ENCODE measurements around the gene MEGF11. TPM values are rescaled to one million over a fixed set of nuclear protein-coding genes. Genes with fewer than 3 reads are reported as not detected.

MEGF11 gene
- total RNA-seq, 1 experiment from 2014 or later: not detected

DNA sequence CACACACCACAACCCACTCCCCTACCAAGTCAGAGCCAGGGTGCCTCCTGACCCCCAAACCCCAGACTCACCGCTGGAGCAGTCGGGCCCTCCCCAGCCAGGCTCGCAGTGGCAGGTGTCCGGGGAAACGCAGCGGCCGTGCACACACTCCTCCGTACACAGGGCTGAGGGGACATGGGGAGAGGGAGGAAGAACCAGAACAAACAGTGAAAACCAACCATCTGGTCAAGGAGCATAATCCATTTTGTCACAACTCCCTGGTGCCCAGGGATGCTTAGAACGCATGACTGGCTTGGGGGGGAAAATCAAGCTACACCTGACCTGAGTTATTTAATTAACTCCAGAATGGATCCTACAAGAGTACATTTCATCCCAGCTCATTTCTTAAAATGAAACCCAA is 159.2 kb downstream of the MEGF11 start:
- no peak for DNase-seq (ENCODE audit: low read depth)

DNA sequence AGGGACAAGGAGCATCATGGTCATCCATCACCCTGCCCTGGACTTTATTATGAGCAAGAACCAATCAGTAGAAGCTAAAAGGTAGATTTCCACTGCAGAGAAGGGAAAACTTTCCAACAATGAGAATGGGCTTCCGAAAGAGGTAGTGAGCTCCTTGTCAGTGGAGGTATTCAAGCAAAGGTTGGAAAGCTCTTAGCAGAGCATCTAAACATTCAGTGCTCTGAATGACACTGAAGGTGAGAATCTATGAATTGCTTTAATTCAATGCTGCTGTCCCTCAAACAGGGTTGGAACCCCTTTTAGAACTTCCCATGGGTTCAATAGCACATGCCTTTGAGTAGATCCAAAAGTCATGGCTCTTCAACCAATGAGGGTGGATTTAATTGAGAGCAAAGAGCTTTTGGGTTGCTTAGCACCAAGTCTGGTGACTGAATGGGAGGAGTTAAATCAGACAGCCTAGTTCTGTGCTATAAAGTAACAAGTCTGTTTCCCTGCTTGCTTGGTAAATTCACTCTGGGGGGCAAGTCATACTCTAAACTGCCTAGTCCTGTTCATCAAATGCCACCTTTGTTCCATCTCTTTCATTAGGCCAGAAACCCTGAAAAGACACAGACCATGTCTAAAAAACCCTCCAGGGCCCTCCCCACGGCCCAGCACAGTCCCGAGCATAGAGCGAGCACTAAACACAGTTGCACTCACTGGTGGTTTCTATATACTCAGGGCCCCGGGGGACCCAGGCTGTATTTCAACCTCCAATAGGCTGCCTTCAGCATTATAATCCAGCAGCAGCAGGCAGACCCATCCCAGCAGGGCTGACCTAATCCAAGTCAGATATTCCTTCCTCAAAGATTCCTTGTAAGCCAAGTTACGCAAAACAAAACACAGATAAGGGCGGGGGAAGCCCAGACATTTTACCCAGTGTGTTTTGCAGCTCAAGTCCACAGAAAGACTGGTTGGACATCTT is 161.2 kb downstream of the MEGF11 start:
- DNase-seq (ENCODE audit: low read depth): no peak

DNA sequence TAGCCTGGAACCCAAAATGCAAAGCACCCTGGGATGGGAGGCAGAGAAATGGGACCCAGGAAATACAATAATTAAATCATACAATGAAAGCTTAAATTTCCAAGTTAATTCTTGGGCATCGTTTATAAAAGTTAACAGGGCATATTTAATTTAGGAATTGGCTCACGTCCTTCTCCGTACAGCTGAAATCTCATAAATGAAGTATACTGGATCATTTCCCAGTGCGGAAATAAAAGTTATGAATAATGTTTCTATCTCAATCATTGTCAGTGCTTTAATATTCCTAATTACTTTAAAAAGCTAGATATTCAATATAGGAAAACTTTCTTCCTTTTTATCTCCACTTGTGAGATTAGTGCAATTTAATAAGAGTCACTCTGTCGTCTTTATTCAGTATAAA is 164.0 kb downstream of the MEGF11 start:
- no peak for DNase-seq (ENCODE audit: low read depth)

DNA sequence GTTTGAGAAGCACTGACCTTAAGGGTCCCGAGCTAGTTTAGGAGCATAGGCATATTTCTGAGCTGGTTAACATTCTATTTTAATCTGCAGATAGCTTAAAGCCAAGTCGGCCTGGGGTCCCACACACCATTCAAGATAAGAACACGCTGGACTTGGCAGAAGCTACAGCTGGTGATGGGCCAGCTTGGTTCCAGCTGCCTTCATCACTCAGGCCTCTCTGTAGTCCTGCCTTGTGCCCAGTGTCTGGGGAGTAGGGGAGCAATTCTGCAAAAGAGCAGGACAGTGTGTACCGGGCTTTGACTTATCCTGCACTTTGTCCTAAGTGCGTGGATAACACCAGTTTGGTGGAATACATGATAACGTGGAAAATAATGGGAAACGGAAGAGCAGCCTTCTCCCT is 164.5 kb downstream of the MEGF11 start:
- no peak for DNase-seq (ENCODE audit: low read depth)

DNA sequence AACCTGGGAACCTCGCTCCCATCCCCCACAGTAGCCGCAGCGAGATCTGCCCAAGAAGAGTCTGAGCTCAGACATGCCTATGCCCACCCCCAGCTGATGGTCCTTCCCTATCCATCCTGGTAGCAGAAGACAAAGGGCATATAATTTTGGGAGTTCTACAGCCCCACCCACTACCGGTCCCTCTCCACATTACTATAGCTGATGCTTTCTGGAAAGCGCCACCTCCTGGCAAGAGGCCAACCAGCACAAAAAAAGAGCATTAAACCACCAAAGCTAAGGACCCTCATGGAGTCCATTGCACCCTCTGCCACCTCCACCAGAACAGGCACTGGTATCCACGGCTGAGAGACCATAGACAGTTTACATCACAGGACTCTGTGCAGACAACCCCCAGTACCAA is 168.4 kb downstream of the MEGF11 start:
- no peak for DNase-seq (ENCODE audit: low read depth)

DNA sequence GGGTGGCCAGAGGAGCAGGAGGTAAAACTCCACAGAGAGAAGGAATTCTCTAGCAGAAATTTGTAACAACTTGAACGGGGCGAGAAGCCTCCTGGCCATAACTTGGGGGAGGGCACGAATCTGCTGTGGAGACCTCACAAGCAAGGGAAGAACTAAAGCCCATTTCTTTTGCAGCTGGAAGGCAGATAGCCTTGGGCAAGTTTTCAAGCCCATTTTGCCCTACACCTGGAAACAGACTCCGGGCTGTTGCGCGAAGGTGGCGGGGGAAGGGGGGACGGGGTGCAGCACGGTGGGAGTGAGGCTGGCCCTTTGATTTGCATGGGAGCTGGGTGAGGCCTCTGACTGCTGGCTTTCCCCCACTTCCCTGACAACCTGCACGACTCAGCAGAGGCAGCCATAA is 168.8 kb downstream of the MEGF11 start:
- no peak for DNase-seq (ENCODE audit: low read depth)

DNA sequence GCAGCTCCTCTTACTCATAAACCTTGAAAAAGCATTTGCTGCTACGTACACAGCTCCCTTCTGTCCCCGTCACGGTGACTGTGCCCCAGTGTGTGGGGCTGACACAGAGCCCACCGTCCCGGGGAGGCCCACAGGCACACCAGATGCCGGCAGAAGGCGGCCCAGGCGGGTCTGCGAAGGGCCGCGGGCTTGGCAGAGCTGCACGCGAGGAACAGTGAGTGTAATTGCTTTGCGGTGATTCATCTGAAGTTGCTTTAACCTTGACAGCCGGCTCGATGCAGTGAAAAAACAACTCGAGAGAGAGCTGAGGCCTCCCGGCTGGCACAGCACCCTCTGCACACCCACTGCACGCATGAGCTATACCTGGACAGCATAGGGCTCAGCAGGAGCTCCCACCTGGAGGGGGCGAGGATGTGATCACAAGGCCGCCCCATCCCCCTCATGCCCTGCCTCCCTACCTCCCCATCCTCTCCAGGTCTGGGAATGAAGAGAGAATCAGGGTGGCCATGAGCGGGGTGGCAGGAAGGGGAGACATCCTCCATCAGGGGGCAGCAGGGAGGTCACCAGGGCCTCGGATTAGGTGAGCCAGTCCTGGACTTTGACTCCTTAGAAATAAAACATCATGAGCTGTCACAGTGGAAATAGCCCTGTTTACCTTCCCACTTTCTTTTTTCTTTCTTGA is 172.7 kb downstream of the MEGF11 start:
- peak; percentile 69 for DNase-seq (ENCODE audit: low read depth)

DNA sequence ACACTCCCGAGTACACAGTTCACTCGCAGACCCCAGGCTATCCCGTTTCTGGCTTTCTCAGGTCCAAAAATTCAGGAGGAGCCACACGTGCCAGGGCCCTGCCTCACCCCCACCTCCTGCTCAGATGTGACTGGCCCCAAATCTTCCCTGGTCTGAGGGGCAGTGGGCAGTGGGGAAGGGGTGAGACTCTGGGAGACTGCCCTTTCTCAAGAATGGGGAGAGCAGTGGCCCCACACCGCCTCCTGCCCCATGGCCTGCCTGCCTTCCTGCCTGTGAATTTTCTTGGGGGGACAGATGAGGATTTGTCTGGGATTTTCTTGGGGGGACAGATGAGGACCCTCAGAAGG is 174.6 kb downstream of the MEGF11 start:
- DNase-seq (ENCODE audit: low read depth): no peak

DNA sequence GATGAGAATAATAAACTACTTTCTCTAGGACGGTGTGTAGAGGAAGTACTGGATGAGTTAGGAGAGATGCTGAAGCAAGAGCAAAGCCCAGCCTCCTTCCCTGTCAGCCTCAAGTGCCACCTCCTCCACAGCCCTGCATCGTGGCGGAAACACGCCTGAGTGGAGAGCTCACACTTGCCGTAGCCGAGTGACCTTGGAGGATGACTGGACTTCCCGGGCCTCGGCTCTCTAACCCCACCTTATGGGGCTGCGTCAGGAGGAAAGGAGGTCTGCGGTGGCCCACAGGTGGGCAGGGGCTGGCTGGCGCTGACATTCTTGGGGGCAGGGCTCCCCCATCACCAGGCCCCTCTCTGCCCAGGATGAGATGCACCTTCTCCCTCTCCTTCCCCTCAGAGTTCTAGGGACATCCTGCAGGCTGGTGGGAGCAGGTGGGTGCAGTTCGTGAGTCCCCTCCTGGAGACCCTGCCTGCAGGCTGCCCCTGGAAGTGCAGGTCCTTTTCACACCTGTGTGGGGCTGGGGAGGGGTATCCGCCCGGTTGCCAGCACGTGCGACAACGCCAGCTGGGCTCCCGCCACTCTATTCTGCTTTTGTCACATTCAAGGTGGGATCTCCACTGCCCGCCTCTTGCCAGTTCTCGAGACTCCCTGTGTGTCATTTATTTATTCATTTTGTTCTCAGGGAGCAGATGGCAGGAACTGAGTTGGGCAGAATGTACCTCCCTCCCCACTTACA is 175.2 kb downstream of the MEGF11 start:
- peak; percentile 5 for DNase-seq (ENCODE audit: low read depth)

DNA sequence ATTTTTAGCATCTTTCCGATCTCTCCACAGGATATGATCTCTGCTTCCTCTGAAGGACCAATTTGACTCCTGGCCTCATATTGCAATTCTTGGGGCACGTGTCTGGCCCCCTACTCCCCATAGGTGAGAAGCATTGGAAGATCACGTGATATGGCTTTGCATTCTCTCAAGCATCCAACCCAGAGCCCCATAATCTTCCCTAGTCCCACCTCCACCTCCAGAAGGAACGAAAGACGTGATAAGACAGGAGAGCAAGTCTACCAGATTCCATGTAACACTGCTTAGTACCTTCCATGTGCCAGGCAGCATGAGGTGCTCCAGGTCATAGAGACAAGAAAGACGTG is 176.3 kb downstream of the MEGF11 start:
- DNase-seq (ENCODE audit: low read depth): no peak

DNA sequence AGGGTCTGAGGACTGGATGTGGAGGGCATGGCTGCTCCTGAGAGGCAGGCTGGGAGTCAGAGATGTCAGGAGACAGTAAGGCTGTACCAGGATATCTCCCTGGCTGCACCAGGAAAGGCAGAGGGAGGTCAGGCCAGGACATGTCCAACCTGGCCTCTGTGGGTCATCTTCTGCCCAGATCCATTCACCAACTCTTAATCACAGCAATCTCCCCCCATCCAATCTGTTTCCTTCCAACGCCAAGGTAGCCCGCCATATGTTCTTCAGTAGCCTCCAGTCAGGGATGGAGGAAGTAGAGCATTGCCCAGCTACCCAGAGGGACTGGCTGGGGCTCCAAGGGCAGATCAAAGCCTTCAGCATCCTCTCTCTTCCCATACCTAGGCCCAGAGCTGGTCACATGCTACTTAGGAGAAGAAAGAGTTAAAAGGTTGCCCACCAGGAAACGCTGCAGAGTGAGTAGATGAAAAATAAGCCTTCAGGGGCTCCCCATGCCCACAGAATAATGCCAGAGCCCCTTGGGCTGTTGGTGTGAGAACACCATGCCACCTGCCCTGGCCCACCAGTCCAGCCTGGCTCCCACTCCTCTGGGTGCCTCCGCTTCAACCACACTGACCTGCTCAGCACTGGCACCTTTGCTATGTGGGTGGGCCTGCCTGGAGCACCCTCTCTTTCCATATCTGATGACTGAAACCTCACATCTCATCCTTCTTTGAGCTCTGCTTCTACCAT is 176.8 kb downstream of the MEGF11 start:
- no peak for DNase-seq (ENCODE audit: low read depth)

DNA sequence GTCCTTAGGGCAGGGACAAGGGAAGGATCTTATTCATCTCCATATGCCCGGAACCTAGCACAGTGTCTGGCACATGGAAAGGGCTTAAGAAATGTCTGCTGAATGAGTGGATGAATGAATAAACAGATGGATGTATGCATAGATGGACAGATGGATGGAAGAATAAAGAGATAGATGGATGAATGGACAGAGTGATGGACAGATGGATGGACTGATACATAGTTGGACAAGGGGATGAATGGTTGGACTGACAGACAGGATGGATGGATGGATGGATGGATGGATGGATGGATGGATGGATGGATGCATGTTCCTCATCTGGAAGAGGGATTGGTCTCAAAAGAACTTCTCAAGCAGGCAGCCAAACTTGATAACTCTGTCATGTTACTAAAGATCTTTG is 177.6 kb downstream of the MEGF11 start:
- no peak for DNase-seq (ENCODE audit: low read depth)

DNA sequence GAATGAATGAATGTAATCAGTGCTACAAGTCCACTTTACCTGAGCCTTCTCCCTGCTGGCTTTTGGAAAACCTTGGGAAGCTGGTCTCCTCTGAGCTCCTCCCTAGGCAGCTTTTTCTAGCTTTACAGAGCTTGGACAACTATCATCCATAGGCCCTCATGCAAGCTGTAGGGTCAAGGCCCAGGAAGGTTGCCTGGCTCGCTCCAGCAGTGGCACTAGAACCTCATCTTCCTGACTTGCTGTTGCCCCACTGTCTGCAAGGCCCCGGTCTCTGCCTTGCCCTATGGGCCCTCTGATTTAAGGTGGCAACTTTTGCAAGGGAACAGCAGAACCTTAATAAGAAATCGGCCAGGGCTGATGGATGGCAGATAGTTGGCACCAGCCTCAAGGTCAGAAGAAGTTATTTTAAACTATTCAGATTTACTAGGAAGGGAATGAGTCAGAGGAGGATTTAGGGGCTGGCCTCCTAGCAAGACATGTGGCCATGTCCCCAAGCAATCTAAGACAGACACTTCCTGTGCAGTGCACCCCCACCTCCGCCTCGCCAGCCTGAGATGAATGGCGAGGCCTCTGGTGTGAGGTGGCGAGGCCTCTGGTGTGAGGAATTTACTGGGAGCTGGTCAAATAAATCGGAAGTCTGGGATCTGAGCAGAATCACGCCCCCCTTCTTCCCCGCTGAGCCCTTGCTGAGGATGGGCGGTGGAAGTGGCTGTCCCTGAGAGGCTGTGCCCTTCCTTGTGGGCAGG is 180.8 kb downstream of the MEGF11 start:
- peak; percentile 80 for DNase-seq (ENCODE audit: low read depth)

DNA sequence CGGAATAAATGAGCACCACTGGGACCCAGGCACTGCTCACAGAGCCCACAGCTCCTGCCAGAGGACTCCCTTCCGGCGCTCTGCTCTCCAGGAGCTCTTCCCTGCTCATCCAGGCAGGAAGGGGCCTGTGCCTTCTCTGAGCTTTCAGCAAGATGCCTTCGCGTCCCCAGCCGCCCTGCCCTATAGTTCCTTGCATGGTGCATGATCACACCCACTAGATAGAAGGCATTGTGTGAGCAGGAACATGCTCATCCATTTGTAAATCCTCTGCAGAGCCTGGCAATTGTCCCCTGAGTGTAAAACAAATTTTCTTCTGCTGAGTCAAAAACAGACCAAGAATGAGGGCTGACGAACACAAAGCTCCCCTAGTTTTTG is 181.6 kb downstream of the MEGF11 start:
- DNase-seq (ENCODE audit: low read depth): no peak

DNA sequence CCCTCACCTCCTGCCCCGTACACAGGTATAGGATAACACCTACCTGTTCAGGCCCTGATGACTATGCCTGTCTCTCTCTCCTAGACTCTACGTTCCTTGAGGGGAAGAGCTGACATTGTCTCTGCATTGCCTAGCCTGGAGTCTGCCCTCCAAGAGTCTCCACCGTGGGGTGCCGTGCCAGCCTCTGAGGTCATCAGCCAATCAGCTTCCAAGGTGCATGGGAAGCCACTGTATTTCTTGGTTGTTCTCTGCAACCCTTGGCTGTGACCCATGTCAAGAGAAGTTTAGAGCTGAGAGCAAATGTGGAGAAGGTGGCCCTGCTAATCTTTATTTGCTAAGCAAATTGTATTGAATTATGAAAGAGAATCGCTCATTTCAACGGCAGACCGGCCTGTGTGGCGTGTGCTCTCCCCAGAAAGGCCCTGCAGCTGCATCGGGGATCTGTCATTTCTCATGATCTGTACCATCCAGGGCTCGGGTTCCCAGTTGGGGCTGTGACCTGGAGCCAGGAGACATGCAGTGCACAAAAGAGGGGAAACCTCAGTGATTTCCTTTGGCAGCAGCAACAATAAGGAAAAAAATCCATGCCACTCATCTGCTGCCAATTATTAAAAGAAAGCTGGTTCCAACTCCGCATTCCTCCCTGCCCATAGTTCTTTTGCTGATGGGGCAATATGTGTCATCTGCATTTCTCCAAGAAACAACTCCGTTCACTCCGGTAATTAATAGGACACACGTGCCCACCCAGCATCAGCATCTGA is 182.2 kb downstream of the MEGF11 start:
- DNase-seq (ENCODE audit: low read depth): no peak

DNA sequence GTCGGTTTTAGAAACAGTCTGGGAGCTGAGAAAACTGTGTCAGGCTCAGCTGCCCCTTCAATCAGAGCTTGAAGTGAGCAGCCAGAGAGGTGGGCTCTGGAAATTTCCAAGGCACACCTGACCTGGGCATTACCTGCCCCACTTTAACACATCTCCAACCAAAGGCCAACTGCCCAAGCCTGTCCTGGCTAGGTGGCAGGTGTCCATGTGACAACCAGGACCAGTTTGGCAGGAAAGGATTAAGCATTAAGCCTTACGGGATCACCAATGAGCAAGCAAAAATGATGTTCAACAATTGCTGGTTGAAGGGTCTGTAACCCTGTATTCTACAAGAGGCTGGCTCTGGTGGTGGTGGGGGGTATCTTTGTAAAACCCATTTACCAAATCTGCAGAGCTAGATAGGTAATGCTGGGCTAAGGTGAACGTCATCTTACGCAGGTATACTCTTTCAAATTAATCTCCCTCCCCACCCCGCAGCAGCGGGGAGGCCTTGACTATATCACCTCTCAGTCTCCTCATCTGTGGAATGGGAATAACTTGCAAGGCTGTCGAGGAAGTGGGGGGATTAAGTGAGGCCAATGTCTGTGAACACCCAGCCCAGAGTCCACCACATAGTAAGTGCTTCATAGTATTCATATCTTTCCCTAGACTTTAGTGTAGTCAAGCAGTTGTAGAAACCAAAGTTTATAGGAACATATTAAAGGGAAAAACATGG is 183.2 kb downstream of the MEGF11 start:
- no peak for DNase-seq (ENCODE audit: low read depth)

DNA sequence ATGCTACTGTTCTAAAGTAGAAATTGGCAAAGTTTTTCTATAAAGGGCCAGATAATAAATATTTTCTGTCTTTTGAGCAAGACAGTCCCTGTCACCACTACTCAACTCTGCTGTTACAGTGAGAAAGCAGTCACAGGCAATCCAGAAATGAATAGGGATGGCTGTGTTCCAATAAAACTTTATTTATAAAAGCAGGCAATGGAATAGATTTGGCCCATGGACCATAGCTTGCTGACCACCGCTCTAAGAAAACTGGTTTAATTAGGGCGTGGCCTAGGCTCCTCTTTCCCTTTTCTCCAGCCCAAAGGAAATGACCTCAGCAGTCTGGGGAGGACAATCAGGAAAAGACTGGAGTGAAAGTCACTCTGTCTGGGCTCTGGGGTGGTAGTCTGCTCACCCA is 183.8 kb downstream of the MEGF11 start:
- no peak for DNase-seq (ENCODE audit: low read depth)

DNA sequence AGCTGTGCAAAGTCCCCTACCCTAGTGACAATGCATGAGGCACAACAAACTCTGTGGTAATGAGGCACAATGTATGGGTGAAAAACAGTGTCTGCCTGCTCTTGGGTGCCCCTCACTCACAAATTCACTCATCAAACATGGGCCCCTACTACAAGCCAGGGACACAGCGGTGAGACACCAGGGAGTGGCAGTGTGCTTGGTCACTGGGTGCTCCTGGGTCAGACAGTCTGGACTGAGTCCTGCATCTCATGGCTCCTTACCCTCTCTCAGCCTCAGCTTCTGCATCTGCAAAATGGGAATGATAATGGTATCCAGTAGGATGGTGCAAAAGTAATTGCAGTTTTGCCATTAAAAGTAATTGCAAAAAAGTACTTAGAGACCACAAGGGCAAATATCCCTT is 184.7 kb downstream of the MEGF11 start:
- DNase-seq (ENCODE audit: low read depth): no peak

DNA sequence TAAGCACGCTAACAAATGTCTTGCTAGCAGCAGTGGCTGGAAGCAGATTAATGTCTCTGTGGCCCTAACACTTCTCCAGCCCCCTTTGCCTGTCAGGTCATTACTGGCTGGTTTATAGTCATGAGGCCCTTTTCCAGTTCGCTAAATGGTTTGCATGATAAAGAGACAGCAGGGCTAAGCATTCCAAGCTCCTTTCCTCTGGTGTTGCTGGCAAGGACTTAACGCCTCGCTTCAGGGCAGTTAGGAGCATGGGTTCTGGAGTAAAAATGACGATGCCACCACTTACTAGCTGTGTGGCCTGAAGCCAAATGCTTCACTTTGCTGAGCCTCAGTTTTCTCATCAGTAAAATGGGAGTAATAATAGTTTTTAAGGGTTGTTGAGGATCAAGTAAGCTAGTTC is 185.9 kb downstream of the MEGF11 start:
- no peak for DNase-seq (ENCODE audit: low read depth)

DNA sequence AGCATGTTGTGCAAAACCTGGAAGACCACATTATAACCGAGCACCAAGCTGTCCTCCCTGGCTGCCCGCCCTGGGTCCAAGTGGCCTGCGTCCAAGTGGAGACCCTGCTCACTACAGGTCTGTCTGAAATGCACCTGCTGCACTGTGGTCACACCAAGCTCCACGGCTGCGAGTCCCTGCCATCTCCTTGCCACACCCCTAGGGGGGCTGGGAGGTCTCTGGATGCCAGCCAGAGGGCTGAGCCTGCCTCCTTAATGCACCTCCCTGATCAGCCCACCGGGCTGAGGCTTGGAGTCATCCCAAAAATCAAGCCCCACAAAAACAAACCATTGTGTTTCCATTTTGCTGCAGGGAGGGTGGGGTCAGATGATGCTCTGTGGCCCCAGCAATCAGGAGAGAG is 187.1 kb downstream of the MEGF11 start:
- no peak for DNase-seq (ENCODE audit: low read depth)
